Measurements from ENCODE around the gene KRTAP4-11.

Gene KRTAP4-11

DNA sequence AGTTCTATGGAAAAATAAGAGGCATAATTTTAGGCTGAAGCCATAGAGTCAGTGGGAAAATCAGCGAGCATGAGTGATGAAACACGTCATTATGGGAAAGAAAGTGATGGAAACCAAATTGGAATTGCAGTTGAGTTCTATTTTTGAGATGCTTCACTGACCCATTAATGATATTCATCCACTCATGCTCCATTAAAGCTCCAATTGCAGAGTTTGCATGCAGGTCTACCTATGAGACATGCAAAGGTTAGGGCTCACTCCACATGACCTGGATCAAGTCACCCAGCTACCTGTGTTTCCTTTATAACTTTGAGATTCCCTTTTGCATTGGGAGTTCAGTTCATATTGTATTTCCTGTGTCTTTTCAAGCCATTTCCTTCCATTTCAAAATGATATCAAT, 44.5 kb downstream of the KRTAP4-11 start:
- Histone ChIP-seq H3K4me2 (ENCODE audit: low read length) (no peak overlapping the region), H3K9me3 (replicated peaks; ENCODE audit: low read length) (no peaks in the 10 kb centered on the region), H3K9ac (ENCODE audit: low read depth, low read length) (no peak overlapping the region), H3K36me3 (ENCODE audit: insufficient read depth, low read length) (no peaks in the 10 kb centered on the region), H3K4me1 (ENCODE audit: control insufficient read depth, insufficient read depth, low read length) (peaks cover 4% of the 10 kb centered on the region), H3K4me3 (ENCODE audit: low read length) (no peak overlapping the region), H3K27me3 (ENCODE audit: control insufficient read depth, insufficient read depth, low read length) (no peaks in the 10 kb centered on the region)

DNA sequence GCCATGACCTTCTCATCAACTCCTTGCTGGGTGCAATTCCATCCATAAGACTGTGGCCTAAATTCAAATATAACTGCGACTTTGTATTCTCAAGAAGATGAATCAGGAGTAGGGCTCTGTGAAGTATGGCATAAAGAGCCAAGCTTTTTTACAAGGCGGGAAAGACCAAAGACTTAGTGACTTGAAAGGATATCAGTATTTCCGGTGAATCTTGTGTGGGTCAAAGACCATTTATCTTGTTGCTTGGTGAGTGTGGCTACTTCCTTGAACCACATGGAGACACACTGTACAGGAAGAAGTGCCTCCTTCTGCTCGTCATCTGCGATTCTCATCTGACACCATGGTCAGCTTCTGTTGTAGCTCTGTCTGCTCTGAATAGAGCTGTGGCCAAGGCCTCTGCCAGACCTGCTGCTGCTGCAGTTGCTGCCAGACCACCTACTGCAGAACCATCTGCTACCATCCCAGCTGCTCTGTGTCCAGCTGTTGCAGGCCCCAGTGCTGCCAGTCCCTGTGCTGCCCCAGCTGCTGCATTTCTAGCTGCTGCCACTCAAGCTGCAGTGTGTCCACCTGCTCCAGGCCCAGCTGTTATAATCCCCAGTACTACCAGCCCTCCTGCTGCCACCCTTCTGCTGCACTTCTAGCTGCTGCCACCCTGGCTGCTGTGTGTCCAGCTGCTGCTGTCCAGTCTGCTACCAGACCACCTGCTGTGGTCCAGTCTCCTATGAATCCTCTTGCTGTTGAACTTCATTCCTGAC, 46.4 kb downstream of the KRTAP4-11 start:
- Histone ChIP-seq H3K4me3 (ENCODE audit: low read length) (no peak overlapping the region), H3K9me3 (replicated peaks; ENCODE audit: low read length) (no peaks in the 10 kb centered on the region), H3K27me3 (ENCODE audit: control insufficient read depth, insufficient read depth, low read length) (no peaks in the 10 kb centered on the region), H3K36me3 (ENCODE audit: insufficient read depth, low read length) (no peaks in the 10 kb centered on the region), H3K4me2 (ENCODE audit: low read length) (no peak overlapping the region), H3K4me1 (ENCODE audit: control insufficient read depth, insufficient read depth, low read length) (peaks cover 5% of the 10 kb centered on the region), H3K9ac (ENCODE audit: low read depth, low read length) (no peak overlapping the region)

GRCh38 chr17:41069031-41069430, 49.1 kb downstream of the KRTAP4-11 start:
- no peaks in the 10 kb centered on the region for H3K9me3 ChIP-seq (replicated peaks; ENCODE audit: low read length)
- no peak overlapping the region for H3K9ac ChIP-seq (ENCODE audit: low read depth, low read length)
- H3K36me3 ChIP-seq (ENCODE audit: insufficient read depth, low read length), result no peaks in the 10 kb centered on the region
- no peak overlapping the region for H3K4me3 ChIP-seq (ENCODE audit: low read length)
- H3K4me2 ChIP-seq (ENCODE audit: low read length), result no peak overlapping the region
- H3K27me3 ChIP-seq (ENCODE audit: control insufficient read depth, insufficient read depth, low read length), result no peaks in the 10 kb centered on the region
- peaks cover 15% of the 10 kb centered on the region for H3K4me1 ChIP-seq (ENCODE audit: control insufficient read depth, insufficient read depth, low read length)

DNA sequence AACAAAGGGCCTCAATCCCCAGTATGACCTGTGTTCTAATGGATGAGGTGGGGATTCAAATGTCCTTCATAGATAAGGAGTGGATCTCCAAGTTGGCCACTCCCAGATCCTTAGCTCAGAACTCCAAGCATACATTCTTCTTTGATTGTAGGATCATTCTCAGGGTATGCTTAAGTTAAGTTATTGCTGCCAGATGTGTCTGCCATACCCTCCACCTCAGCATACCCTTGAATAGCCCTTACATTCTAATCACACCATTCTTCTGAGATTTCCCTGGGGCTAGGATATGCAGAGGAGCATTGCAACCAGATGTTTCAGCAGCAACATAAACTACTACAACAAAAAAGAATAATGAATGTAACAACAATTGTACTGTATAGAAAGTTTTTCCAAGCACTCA, 50.9 kb downstream of the KRTAP4-11 start:
- Histone ChIP-seq H3K4me3 (ENCODE audit: low read length) (no peak overlapping the region), H3K36me3 (ENCODE audit: insufficient read depth, low read length) (no peaks in the 10 kb centered on the region), H3K27me3 (ENCODE audit: control insufficient read depth, insufficient read depth, low read length) (no peaks in the 10 kb centered on the region), H3K9me3 (replicated peaks; ENCODE audit: low read length) (no peaks in the 10 kb centered on the region), H3K9ac (ENCODE audit: low read depth, low read length) (no peak overlapping the region), H3K4me2 (ENCODE audit: low read length) (no peak overlapping the region), H3K4me1 (ENCODE audit: control insufficient read depth, insufficient read depth, low read length) (peaks cover 29% of the 10 kb centered on the region)

Measured in skeletal muscle satellite cell (primary cell).